Subcutaneous adipose tissue (tissue), 4 donors: ENCODE results near the gene ITPK1. TPM values are rescaled to one million over a fixed set of nuclear protein-coding genes. Genes with fewer than 3 reads are reported as not detected.

Experiments used
- CTCF ChIP-seq: fragments of 450-650 bp; IDR thresholded peaks from one replicate; pipeline ENCODE4 v1.5.1; 2016; ENCODE audit warnings: low read depth, mild to moderate bottlenecking, control low read depth, antibody characterized with exemption, moderate library complexity
- total RNA-seq, 4 donors: library from RNA; depleted of rRNA; stranded (reverse); fragments of >200 nt; gene quantifications; one replicate each; pipeline ENCODE4 v1.1.0, GENCODE V29; 2016

ITPK1 gene
- total RNA-seq, 4 donors from 2014 or later: 53.4 to 109 (median 60.3) TPM

GRCh38 chr14:93110856-93111419 lies 4.8 kb downstream of the ITPK1 start:
- no peak for TF ChIP-seq CTCF

GRCh38 chr14:93109572-93110481 lies 5.9 kb downstream of the ITPK1 start:
- no peak for TF ChIP-seq CTCF

GRCh38 chr14:93108105-93108504 lies 7.6 kb downstream of the ITPK1 start:
- no peak for TF ChIP-seq CTCF

GRCh38 chr14:93107453-93107852 lies 8.3 kb downstream of the ITPK1 start:
- TF ChIP-seq CTCF: no peak

GRCh38 chr14:93106541-93107156 lies 9.1 kb downstream of the ITPK1 start:
- TF ChIP-seq CTCF: no peak

GRCh38 chr14:93105362-93105761 lies 10.4 kb downstream of the ITPK1 start:
- no peak for TF ChIP-seq CTCF

- TF ChIP-seq CTCF: no peak
Measured at GRCh38 chr14:93104961-93105360, 10.8 kb downstream of the ITPK1 start.
